CD4-positive, CD25-positive, alpha-beta regulatory T cell (primary cell): Measurements from ENCODE around the gene C6orf15. TPM values are rescaled to one million over a fixed set of nuclear protein-coding genes. Genes with fewer than 3 reads are reported as not detected.

Experiments
- ATAC-seq, 2 donors: fragments of 150-1000 bp; cut with Tn5 transposase; one replicate each; pipeline ENCODE4 v1.10.0; 2021; ENCODE audit warnings: low read depth in 2 of 2, moderate number of reproducible peaks in 2 of 2, moderate library complexity in 1 of 2
- DNase-seq, 3 donors: peaks; one replicate each; pipeline versions ENCODE4 v3.0.0 to v3.0.0-alpha.2; 2012 to 2022; ENCODE audit warnings: mixed read lengths in 1 of 3
- H3K27ac ChIP-seq: one replicate; pipeline ENCODE4 v1.7.0; 2013; ENCODE audit warnings: mild to moderate bottlenecking, low read length; ENCODE audit not compliant: insufficient read depth, poor library complexity, severe bottlenecking
- H3K27me3 ChIP-seq: one replicate; pipeline ENCODE4 v1.7.0; 2013; ENCODE audit warnings: low read length; ENCODE audit not compliant: control insufficient read depth, insufficient read depth
- H3K36me3 ChIP-seq: one replicate; pipeline ENCODE4 v1.7.0; 2013; ENCODE audit warnings: mild to moderate bottlenecking, low read length, moderate library complexity; ENCODE audit not compliant: control insufficient read depth, insufficient read depth
- H3K4me1 ChIP-seq: 2 replicates; pipeline ENCODE4 v1.7.0; 2013; ENCODE audit warnings: mild to moderate bottlenecking, low read length; ENCODE audit not compliant: insufficient read depth, control insufficient read depth, poor library complexity, severe bottlenecking
- H3K4me3 ChIP-seq: one replicate; pipeline ENCODE4 v1.7.0; 2013; ENCODE audit warnings: low read depth, mild to moderate bottlenecking, low read length, moderate library complexity
- H3K9me3 ChIP-seq, 2 experiments: 1 replicate in 1 of 2; 2 replicates in 1 of 2; pipeline ENCODE4 v1.7.0; 2013; ENCODE audit warnings: low read length in 2 of 2, mild to moderate bottlenecking in 1 of 2, moderate library complexity in 1 of 2; ENCODE audit not compliant: control insufficient read depth in 2 of 2
- H3K27ac Mint-ChIP-seq, 3 donors: one replicate each; pipeline ENCODE4 v1.8.0; 2020 to 2022; ENCODE audit warnings: mild to moderate bottlenecking in 3 of 3, mixed read lengths in 3 of 3, moderate library complexity in 2 of 3
- H3K27me3 Mint-ChIP-seq: one replicate; pipeline ENCODE4 v1.8.0; 2022; ENCODE audit warnings: mild to moderate bottlenecking, mixed read lengths
- H3K36me3 Mint-ChIP-seq: one replicate; pipeline ENCODE4 v1.8.0; 2020; ENCODE audit warnings: mixed read lengths
- H3K4me1 Mint-ChIP-seq, 4 donors: one replicate each; pipeline ENCODE4 v1.8.0; 2020 to 2022; ENCODE audit warnings: mixed read lengths in 4 of 4, mild to moderate bottlenecking in 1 of 4
- H3K4me3 Mint-ChIP-seq, 4 donors: one replicate each; pipeline ENCODE4 v1.8.0; 2020 to 2022; ENCODE audit warnings: mild to moderate bottlenecking in 4 of 4, mixed read lengths in 4 of 4, moderate library complexity in 3 of 4
- H3K9me3 Mint-ChIP-seq, 7 donors: one replicate each; pipeline ENCODE4 v1.8.0; 2020 to 2022; ENCODE audit warnings: mixed read lengths in 7 of 7, mild to moderate bottlenecking in 3 of 7, moderate library complexity in 2 of 7
- polyA plus RNA-seq, 4 donors: library from polyadenylated mRNA; unstranded; fragments of 300-500 nt; fragmentation: Illumina TruSeq; gene quantifications; one replicate each; pipeline ENCODE4 v1.2.3, GENCODE V29; 2021
- total RNA-seq: library from RNA; stranded (reverse); gene quantifications from one replicate; pipeline ENCODE4 v1.2.3, GENCODE V29; 2022

C6orf15 gene
- total and polyA plus RNA-seq, 5 donors from 2014 or later: not detected

DNA sequence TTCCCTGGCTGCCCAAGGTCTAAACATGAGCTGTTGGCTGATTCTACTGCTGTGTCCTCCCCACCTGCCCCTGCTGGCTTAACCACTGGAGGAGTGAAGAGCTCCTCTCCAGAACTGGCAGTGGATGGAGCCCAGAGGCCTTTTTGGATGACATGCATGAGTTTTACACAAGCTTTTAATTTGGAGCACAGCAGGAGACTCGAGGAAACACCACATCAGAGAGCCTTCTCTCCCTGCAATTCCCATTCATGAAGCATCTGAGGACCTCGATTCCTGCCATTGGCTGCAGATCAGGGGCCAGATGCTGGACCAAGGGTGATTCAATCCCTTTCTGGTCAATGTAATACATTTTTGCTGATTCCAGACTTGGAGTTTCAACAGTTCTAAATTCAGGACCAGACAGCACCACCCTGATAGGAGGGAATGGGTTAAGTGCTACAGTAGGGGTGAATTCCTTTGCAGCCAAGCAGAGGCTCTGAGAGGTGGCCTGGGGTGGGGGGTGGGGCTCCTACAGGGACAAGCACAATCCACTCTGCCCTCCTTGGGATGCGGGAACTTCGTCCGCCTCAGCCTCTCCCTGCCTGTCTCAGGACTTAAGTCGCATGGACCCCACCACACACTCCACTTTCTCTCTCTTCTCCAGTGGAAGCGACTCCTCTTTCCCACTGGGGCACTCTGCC is 1.6 kb upstream of the C6orf15 start:
- H3K27ac Mint-ChIP-seq: peak overlapping the region in 1 of 3 donors; percentile 57
- peaks cover 0 to 8% (median 1%) of the 10 kb centered on the region in 4 donors for H3K4me1 Mint-ChIP-seq

DNA sequence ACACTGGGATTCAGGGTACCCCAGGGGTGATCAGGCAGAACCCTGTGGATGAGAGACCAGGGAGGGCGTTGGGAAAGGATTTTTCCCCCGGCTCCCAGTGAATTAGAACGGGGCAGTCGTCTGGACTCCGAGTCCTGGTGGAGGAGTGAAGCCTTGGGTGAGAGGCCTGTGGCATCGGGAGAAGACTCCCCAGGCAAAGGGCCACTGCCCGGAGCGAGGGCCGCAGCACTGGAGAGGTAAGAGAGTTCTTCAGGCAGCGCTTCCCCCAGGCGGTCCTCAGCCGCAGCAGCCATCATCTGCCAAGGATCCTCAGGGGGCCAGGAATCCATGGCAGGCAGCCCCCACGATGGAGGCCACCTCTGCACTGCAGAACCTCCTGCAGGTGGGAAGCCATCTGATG is 663 bp downstream of the C6orf15 start:
- H3K36me3 Mint-ChIP-seq: no peaks in the 10 kb centered on the region
- DNase-seq: no peak
- H3K27me3 Mint-ChIP-seq: peaks cover 12% of the 10 kb centered on the region

More for the DNA sequence above, 1.6 kb upstream of the C6orf15 start:
- no peak overlapping the region for H3K27ac ChIP-seq
- no peak overlapping the region for H3K4me3 Mint-ChIP-seq
- H3K36me3 ChIP-seq: no peaks in the 10 kb centered on the region
- no peaks in the 10 kb centered on the region for H3K9me3 ChIP-seq
- no peaks in the 10 kb centered on the region for H3K4me1 ChIP-seq
- no peaks in the 10 kb centered on the region for H3K27me3 ChIP-seq
- H3K27me3 Mint-ChIP-seq: peaks cover 16% of the 10 kb centered on the region
- H3K36me3 Mint-ChIP-seq: no peaks in the 10 kb centered on the region
- H3K4me3 ChIP-seq: no peak overlapping the region
- DNase-seq (no peak), ATAC-seq (no peak)
- no peaks in the 10 kb centered on the region for H3K9me3 Mint-ChIP-seq

DNA sequence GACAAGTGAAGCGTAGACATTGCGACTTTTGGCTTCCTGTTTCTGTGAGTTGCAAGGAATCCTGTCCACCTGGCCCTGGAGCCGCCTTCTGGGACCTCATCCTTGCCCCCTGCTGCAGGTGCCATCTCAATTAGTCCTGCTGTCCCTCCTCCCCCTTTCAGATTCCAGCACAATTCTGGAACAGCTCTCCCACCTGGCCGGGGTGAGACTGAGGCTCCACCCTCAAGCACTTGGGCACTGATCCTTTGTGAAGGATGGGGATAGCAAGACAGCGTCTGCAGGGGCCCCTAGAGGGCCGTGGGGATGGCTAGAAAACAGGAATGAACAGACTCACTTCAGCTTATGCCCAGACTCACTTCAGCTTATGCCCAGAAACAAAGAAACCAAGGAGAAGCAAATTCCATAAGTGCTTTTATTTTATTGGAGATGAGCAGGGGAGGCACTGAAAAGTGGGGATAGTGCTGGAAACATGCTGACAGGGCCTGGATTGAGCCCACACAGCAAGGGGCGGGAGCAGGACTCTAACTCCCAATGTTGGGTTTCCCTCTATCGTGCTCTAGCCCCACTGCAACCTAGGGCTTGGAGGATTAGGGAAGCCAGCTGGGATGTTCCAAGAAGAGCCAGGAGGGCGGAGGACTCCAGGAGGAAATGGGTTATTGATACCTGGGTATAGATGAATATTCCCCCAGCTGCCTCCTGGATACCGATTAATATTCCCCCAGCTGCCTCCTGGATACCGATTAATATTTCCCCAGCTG is 1.4 kb downstream of the C6orf15 start:
- H3K27ac ChIP-seq: no peak overlapping the region
- H3K4me1 ChIP-seq: no peaks in the 10 kb centered on the region
- Mint-ChIP-seq H3K36me3 (no peaks in the 10 kb centered on the region), H3K9me3 (peaks cover 0 to 2% (median 0%) of the 10 kb centered on the region in 7 donors), H3K27me3 (peaks cover 14% of the 10 kb centered on the region), H3K4me1 (peaks cover 0 to 8% (median 1%) of the 10 kb centered on the region in 4 donors), H3K4me3 (no peak overlapping the region), H3K27ac (peak overlapping the region in 1 of 3 donors; percentile 60)
- DNase-seq (no peak), ATAC-seq (no peak)
- H3K9me3 ChIP-seq: no peaks in the 10 kb centered on the region
- no peaks in the 10 kb centered on the region for H3K36me3 ChIP-seq
- no peak overlapping the region for H3K4me3 ChIP-seq
- no peaks in the 10 kb centered on the region for H3K27me3 ChIP-seq

More for the DNA sequence above, 663 bp downstream of the C6orf15 start:
- Histone ChIP-seq H3K4me1 (no peaks in the 10 kb centered on the region), H3K27ac (no peak overlapping the region), H3K9me3 (no peaks in the 10 kb centered on the region), H3K4me3 (no peak overlapping the region), H3K36me3 (no peaks in the 10 kb centered on the region), H3K27me3 (no peaks in the 10 kb centered on the region)
- Mint-ChIP-seq H3K9me3 (no peaks in the 10 kb centered on the region), H3K4me1 (peaks cover 0 to 8% (median 1%) of the 10 kb centered on the region in 4 donors), H3K27ac (no peak overlapping the region), H3K4me3 (no peak overlapping the region)
- ATAC-seq: no peak

DNA sequence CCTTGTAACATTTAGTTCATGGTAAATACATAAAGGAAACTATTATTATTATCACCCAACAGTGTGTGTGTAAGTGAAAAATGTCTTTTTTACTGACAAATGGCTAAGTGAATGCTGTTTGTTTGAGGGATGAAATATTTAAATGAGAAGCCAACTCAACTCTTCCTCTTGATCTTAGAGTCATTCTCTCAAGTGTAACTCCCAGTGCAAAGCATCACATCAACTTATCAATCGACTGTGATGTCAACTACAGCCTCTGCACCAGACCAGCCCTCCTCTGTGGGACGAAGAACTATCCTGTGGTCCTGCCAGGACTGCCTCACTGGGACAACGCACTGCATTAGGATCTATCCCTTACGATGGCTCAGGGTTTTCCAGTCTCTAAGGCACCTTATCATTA is 5.3 kb downstream of the C6orf15 start:
- Histone ChIP-seq H3K4me3 (no peak overlapping the region), H3K36me3 (no peaks in the 10 kb centered on the region), H3K27me3 (no peaks in the 10 kb centered on the region), H3K27ac (no peak overlapping the region), H3K4me1 (no peaks in the 10 kb centered on the region), H3K9me3 (no peaks in the 10 kb centered on the region)
- DNase-seq: no peak
- H3K9me3 Mint-ChIP-seq: peaks cover 0 to 2% (median 0%) of the 10 kb centered on the region in 7 donors
- H3K36me3 Mint-ChIP-seq: peaks cover 4% of the 10 kb centered on the region
- no peak for ATAC-seq
- peaks cover 0 to 5% (median 4%) of the 10 kb centered on the region in 4 donors for H3K4me1 Mint-ChIP-seq
- peaks cover 14% of the 10 kb centered on the region for H3K27me3 Mint-ChIP-seq
- H3K27ac Mint-ChIP-seq: peak overlapping the region in 2 of 3 donors; percentile 78 to 83
- H3K4me3 Mint-ChIP-seq: no peak overlapping the region

DNA sequence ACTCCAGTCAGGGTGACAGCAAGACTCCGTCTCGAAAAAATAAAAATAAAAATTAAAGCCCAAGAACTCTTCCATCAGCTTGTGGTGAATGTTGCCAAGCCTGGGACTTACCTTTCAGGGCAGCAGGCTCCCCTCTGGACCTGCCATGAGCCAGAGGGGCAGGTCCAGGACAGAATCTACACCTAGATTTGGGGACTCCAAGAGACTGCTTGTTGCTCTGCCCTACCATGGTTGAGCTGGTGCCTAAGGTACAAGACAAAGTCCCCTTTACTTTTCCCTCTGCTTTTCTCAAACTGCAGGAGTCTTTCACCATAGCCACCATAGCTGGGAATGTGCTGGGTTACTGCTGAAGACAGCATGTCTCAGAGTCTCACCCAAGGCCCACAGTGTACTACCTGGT is 9.2 kb downstream of the C6orf15 start:
- Histone ChIP-seq H3K4me1 (no peaks in the 10 kb centered on the region), H3K27me3 (no peaks in the 10 kb centered on the region), H3K9me3 (no peaks in the 10 kb centered on the region), H3K36me3 (no peaks in the 10 kb centered on the region), H3K27ac (no peak overlapping the region), H3K4me3 (no peak overlapping the region)
- Mint-ChIP-seq H3K9me3 (peaks cover 0 to 3% (median 0%) of the 10 kb centered on the region in 7 donors), H3K4me1 (peaks cover 4 to 11% (median 8%) of the 10 kb centered on the region in 4 donors), H3K27me3 (peaks cover 24% of the 10 kb centered on the region), H3K27ac (no peak overlapping the region), H3K4me3 (no peak overlapping the region), H3K36me3 (peaks cover 4% of the 10 kb centered on the region)
- no peak for ATAC-seq
- DNase-seq: no peak

DNA sequence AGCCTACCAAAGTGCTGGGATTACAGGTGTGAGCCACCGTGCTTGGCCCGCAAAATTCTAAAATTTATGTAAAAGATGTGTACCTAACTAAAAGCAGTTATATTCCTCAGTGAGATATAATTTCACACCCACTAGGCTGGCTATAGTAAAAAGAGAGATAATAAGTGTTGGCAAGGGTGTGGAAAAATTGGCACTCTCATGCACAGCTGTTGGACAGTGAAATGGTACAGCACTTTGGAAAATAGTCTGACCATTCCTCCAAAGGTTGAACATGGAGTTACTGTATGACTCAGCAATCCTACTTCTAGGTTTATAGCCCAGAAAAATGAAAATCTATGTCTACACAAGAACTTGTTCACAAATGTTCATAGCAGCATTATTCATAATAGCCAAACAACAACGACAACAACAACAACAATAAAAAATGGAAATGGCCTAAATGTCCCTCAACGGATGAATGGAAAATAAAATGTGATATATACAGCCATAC is 13.9 kb downstream of the C6orf15 start:
- Mint-ChIP-seq H3K4me1 (peaks cover 22 to 52% (median 35%) of the 10 kb centered on the region in 4 donors), H3K27me3 (peaks cover 20% of the 10 kb centered on the region), H3K27ac (no peak overlapping the region), H3K36me3 (peaks cover 4% of the 10 kb centered on the region), H3K4me3 (peak overlapping the region in 1 of 4 donors; percentile 16), H3K9me3 (peaks cover 0 to 3% (median 0%) of the 10 kb centered on the region in 7 donors)
- Histone ChIP-seq H3K4me3 (no peak overlapping the region), H3K27ac (no peak overlapping the region), H3K27me3 (no peaks in the 10 kb centered on the region), H3K9me3 (no peaks in the 10 kb centered on the region), H3K36me3 (no peaks in the 10 kb centered on the region), H3K4me1 (peaks cover 36% of the 10 kb centered on the region)
- no peak for ATAC-seq
- no peak for DNase-seq

DNA sequence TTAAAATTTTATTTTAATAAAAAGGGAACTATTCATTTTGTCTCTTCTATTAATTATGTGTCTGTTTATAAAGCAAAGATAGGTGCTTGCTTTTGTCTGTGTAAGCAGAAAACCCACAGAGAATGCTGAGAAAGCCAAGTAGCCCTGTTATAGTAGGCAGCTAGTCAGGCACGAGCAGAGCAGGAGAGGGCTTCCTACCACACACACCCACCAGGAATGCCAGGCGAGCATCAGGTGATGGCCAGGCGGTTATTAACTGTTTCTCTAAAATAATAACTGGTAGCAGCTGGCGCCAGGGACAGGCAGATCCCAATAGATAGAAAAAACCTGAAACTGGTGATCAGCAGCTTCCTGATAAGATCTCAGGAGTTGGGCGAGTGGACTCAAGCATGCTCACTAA is 15.7 kb downstream of the C6orf15 start:
- ATAC-seq (no peak), DNase-seq (no peak)
- H3K4me3 ChIP-seq: no peak overlapping the region
- Mint-ChIP-seq H3K27ac (no peak overlapping the region), H3K9me3 (peaks cover 0 to 3% (median 0%) of the 10 kb centered on the region in 7 donors), H3K4me1 (peaks cover 26 to 57% (median 33%) of the 10 kb centered on the region in 4 donors), H3K36me3 (no peaks in the 10 kb centered on the region), H3K27me3 (peaks cover 15% of the 10 kb centered on the region), H3K4me3 (peak overlapping the region in 1 of 4 donors; percentile 13)
- H3K27ac ChIP-seq: no peak overlapping the region
- no peaks in the 10 kb centered on the region for H3K27me3 ChIP-seq
- no peaks in the 10 kb centered on the region for H3K9me3 ChIP-seq
- H3K4me1 ChIP-seq: peaks cover 40% of the 10 kb centered on the region
- no peaks in the 10 kb centered on the region for H3K36me3 ChIP-seq
